PC-9 (cell line): Measurements from ENCODE around the gene NTN4. TPM values are rescaled to one million over a fixed set of nuclear protein-coding genes. Genes with fewer than 3 reads are reported as not detected.

ENCODE experiments used
- BruUV-seq: library from RNA; stranded (reverse); fragments of 400-500 nt; replicated peaks from 2 replicates; lab custom pipeline; 2021; lab: Mats Ljungman, UMichigan
- CTCF ChIA-PET: fragments of 300-600 bp; sonication (Branson Sonifier 250); formaldehyde crosslinking; loops from one replicate; lab custom pipeline; 2022; ENCODE audit warnings: antibody characterized with exemption; lab: Charles Lee
- POLR2A ChIA-PET: fragments of 300-600 bp; sonication (Branson Sonifier 250); formaldehyde crosslinking; loops from one replicate; lab custom pipeline; 2022; ENCODE audit warnings: antibody characterized with exemption; ENCODE audit not compliant: unreplicated experiment; lab: Charles Lee
- DNase-seq, 2 experiments: peaks; one replicate each; pipeline versions ENCODE4 v3.0.0 to v3.0.0-alpha.2; 2015 to 2022; ENCODE audit warnings: mixed read lengths in 1 of 2
- H2AFZ ChIP-seq: fragments of 200-600 bp; sonication (generic); 2 replicates; pipeline ENCODE4 v1.8.1; 2017; ENCODE audit warnings: antibody characterized with exemption
- H3F3A ChIP-seq: fragments of 200-600 bp; sonication (generic); 2 replicates; pipeline ENCODE4 v1.8.1; 2017; ENCODE audit warnings: antibody characterized with exemption, mild to moderate bottlenecking, low read depth; ENCODE audit not compliant: insufficient read depth
- H3K27ac ChIP-seq: fragments of 200-600 bp; sonication (generic); 2 replicates; pipeline ENCODE4 v1.6.1; 2016; ENCODE audit warnings: mixed run types
- H3K27me3 ChIP-seq: fragments of 200-600 bp; sonication (generic); 2 replicates; pipeline ENCODE4 v1.6.1; 2016; ENCODE audit warnings: low read depth, mixed run types; ENCODE audit not compliant: insufficient read depth
- H3K36me3 ChIP-seq: fragments of 200-600 bp; sonication (generic); 2 replicates; pipeline ENCODE4 v1.6.1; 2016; ENCODE audit warnings: low read depth, mixed run types
- H3K4me1 ChIP-seq: fragments of 200-600 bp; sonication (generic); replicated peaks from 2 replicates; pipeline ENCODE4 v1.6.1; 2016; ENCODE audit warnings: mixed run types; ENCODE audit not compliant: insufficient read depth
- H3K4me2 ChIP-seq: fragments of 200-600 bp; sonication (generic); 2 replicates; pipeline ENCODE4 v1.6.1; 2017; ENCODE audit warnings: mixed run types
- H3K4me3 ChIP-seq: fragments of 200-600 bp; sonication (generic); 2 replicates; pipeline ENCODE4 v1.6.1; 2016; ENCODE audit warnings: mixed run types
- H3K79me2 ChIP-seq: fragments of 200-600 bp; sonication (generic); 2 replicates; pipeline ENCODE4 v1.6.1; 2017; ENCODE audit warnings: low read depth, mixed run types
- H3K9me2 ChIP-seq: fragments of 200-600 bp; sonication (generic); 2 replicates; pipeline ENCODE4 v1.8.1; 2017; ENCODE audit warnings: mild to moderate bottlenecking; ENCODE audit not compliant: insufficient read depth
- H3K9me3 ChIP-seq: fragments of 200-600 bp; sonication (generic); 2 replicates; pipeline ENCODE4 v1.8.1; 2016; ENCODE audit warnings: low read depth; ENCODE audit not compliant: insufficient read depth
- H4K20me1 ChIP-seq: fragments of 200-600 bp; sonication (generic); 2 replicates; pipeline ENCODE4 v1.8.1; 2017; ENCODE audit not compliant: insufficient read depth
- EZH2 ChIP-seq: fragments of 200-600 bp; sonication (generic); IDR thresholded peaks from 2 replicates; pipeline ENCODE4 v1.8.0; 2017; ENCODE audit warnings: antibody characterized with exemption, low read depth
- intact Hi-C: fragments of 100-400 bp; cut with micrococcal nuclease; formaldehyde crosslinking; loops from one replicate; pipeline ENCODE4 v1.10.0; 2022; ENCODE audit not compliant: unreplicated experiment
- total RNA-seq: library from RNA; stranded (reverse); gene quantifications from 2 replicates; pipeline ENCODE4 v1.2.3, GENCODE V29; 2021
- TF ChIP-seq, protein P1 (sequence below): fragments of 200-600 bp; sonication (generic); conservative IDR thresholded peaks from 2 replicates; pipeline ENCODE4 v1.6.1; 2017; ENCODE audit warnings: mixed run types, antibody characterized with exemption, mild to moderate bottlenecking, moderate library complexity

NTN4 gene
- total RNA-seq, 1 experiment from 2014 or later: 41.5 TPM

DNA sequence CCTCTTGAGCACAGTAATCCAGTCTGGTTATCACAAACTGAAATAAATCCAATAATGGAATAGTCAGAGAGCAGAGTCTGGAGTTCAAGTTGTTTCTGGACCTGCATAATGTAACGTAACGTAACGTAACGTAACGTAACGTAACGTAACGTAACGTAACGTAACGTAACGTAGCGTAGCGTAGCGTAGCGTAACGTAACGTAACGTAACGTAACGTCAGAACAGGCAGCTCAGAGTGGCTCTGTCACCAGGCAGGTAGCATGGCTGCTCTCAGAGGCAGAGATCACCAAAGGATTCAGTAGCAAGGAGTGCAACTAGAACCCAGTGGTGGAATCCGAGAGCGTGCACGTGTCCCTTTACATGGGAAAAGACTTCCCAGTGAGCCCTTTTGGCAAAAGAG lies 153.6 kb downstream of the NTN4 start:
- ChIA-PET CTCF (no interaction called here), POLR2A (interaction anchor here (0.6 kb wide), 1 partner anchor 161 kb away, joined by 5 read pairs; no protein-coding TSS in a partner anchor)
- peaks cover 41% of the 10 kb centered on the region for H3K4me1 ChIP-seq
- no peak for DNase-seq
- no peaks in the 10 kb centered on the region for H3K36me3 ChIP-seq
- H4K20me1 ChIP-seq: no peaks in the 10 kb centered on the region; the same call in 1 of the 2 replicates
- H3K27me3 ChIP-seq: no peaks in the 10 kb centered on the region
- TF ChIP-seq, protein P1, sequence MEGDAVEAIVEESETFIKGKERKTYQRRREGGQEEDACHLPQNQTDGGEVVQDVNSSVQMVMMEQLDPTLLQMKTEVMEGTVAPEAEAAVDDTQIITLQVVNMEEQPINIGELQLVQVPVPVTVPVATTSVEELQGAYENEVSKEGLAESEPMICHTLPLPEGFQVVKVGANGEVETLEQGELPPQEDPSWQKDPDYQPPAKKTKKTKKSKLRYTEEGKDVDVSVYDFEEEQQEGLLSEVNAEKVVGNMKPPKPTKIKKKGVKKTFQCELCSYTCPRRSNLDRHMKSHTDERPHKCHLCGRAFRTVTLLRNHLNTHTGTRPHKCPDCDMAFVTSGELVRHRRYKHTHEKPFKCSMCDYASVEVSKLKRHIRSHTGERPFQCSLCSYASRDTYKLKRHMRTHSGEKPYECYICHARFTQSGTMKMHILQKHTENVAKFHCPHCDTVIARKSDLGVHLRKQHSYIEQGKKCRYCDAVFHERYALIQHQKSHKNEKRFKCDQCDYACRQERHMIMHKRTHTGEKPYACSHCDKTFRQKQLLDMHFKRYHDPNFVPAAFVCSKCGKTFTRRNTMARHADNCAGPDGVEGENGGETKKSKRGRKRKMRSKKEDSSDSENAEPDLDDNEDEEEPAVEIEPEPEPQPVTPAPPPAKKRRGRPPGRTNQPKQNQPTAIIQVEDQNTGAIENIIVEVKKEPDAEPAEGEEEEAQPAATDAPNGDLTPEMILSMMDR: no peak
- TF ChIP-seq EZH2: no peak
- no TSS peak for BruUV-seq
- H3K9me3 ChIP-seq: peaks cover 3% of the 10 kb centered on the region; the same call in 1 of the 2 replicates
- H3K4me2 ChIP-seq: no peak overlapping the region
- H3K4me3 ChIP-seq: no peak overlapping the region
- intact Hi-C loops: no loop called here
- H3K27ac ChIP-seq: peak overlapping the region; percentile 73
- H3K79me2 ChIP-seq: no peaks in the 10 kb centered on the region
- peaks cover 23% of the 10 kb centered on the region; the same call in 1 of the 2 replicates for H3F3A ChIP-seq
- H2AFZ ChIP-seq: no peak overlapping the region
- H3K9me2 ChIP-seq: no peaks in the 10 kb centered on the region

DNA sequence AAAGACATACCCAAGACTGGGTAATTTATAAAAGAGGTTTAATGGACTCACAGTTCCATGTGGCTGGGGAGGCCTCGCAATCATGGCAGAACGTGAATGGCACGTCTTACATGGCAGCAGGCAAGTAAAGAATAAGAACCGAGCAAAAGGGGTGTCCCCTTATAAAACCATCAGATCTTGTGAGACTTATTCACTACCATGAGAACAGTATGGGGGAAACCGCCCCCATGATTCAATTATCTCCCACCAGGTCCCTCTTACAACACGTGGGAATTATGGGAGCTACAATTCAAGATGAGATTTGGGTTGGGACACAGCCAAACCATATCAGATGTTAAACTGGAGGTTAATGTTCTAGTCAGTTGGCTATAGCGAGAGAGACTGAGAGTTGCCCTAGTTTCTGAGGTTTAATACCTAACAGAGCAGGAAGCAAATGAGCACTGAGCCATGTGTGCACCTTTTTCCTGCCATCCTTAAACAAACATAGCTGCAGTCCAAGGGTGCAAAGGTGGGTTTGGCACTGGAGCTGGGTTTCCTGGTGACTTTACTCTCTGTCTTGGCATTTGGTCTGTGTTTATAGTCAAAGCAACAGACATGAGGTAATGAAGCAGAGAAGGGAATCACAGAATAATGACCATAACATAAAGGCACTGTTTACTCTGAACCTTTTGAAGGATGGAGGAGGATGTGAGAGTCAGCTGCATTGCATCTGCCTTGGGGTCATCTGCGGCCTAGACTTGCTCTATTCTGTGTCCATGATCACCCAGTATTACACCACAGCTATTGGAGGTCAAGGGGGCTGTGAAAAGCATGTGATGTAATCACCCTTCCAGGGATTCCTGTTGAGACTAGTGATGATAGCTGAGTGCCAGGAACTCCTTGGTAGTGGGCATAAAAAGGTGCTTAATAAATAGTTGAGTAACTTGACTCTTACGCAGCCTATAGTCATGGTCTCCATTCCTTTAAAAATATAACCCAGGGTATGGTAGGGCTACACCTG lies 155.6 kb downstream of the NTN4 start:
- DNase-seq: no peak
- no peaks in the 10 kb centered on the region for H3K9me2 ChIP-seq
- peaks cover 7% of the 10 kb centered on the region; the same call in 1 of the 2 replicates for H3K9me3 ChIP-seq
- no peaks in the 10 kb centered on the region for H3K36me3 ChIP-seq
- peaks cover 23% of the 10 kb centered on the region; the same call in 1 of the 2 replicates for H3F3A ChIP-seq
- H3K4me1 ChIP-seq: peaks cover 41% of the 10 kb centered on the region
- no peak overlapping the region for H3K4me3 ChIP-seq
- CTCF ChIA-PET: interaction anchor here (0.6 kb wide), 1 partner anchor 161 kb away, joined by 3 read pairs; no protein-coding TSS in a partner anchor
- peak overlapping the region; percentile 99 for H3K27ac ChIP-seq
- POLR2A ChIA-PET: interaction anchor here (0.9 kb wide), 1 partner anchor 13 kb away, joined by 3 read pairs; no protein-coding TSS in a partner anchor
- peak overlapping the region; percentile 41; the same call in 1 of the 2 replicates for H3K4me2 ChIP-seq
- H2AFZ ChIP-seq: no peak overlapping the region
- no peaks in the 10 kb centered on the region for H3K79me2 ChIP-seq
- no TSS peak for BruUV-seq
- H3K27me3 ChIP-seq: no peaks in the 10 kb centered on the region
- intact Hi-C loops: no loop called here
- no peaks in the 10 kb centered on the region; the same call in 1 of the 2 replicates for H4K20me1 ChIP-seq
- TF ChIP-seq EZH2: no peak
- TF ChIP-seq, protein P1: no peak

- Histone ChIP-seq H3K36me3 (no peaks in the 10 kb centered on the region), H3F3A (peaks cover 23% of the 10 kb centered on the region; the same call in 1 of the 2 replicates), H3K9me2 (no peaks in the 10 kb centered on the region), H3K9me3 (peaks cover 7% of the 10 kb centered on the region; the same call in 1 of the 2 replicates), H4K20me1 (no peaks in the 10 kb centered on the region; the same call in 1 of the 2 replicates), H2AFZ (no peak overlapping the region), H3K27ac (peak overlapping the region; percentile 99), H3K4me1 (peaks cover 41% of the 10 kb centered on the region), H3K79me2 (no peaks in the 10 kb centered on the region), H3K27me3 (no peaks in the 10 kb centered on the region), H3K4me2 (peak overlapping the region; percentile 41), H3K4me3 (no peak overlapping the region)
- TSS peak; percentile 95 for BruUV-seq
- no peak for TF ChIP-seq EZH2
- TF ChIP-seq, protein P1: no peak
- CTCF ChIA-PET: interaction anchor here (0.6 kb wide), 1 partner anchor 162 kb away, joined by 3 read pairs; no protein-coding TSS in a partner anchor
- DNase-seq: peak in 1 of 2 experiments; percentile 40
- intact Hi-C loops: loop anchor here (1.0 to 2.0 kb wide), 2 partner anchors 15 to 67 kb away; no protein-coding TSS in a partner anchor
- POLR2A ChIA-PET: interaction anchor here (0.9 kb wide), 1 partner anchor 14 kb away, joined by 3 read pairs; no protein-coding TSS in a partner anchor
These were observed 156.7 kb downstream of the NTN4 start for GRCh38 chr12:95633732-95634465.
